Activated CD8-positive, alpha-beta memory T cell treated with anti-CD3 and anti-CD28 coated beads, Interleukin-2, amount 50 U/mL, for 4 hours (primary cell): ENCODE measurements around the gene NPDC1.

ENCODE experiments used
- DNase-seq: peaks from one replicate; pipeline ENCODE4 v3.0.0-alpha.2; 2020

NPDC1 gene

GRCh38 chr9:137046088-137046787, at the start of gene NPDC1:
Gene NPDC1 (minus strand): TSS chr9:137046177. CDS start chr9:137045989, 188 bp downstream.
- peak; percentile 82 for DNase-seq

GRCh38 chr9:137089232-137089947, 43.4 kb upstream of the NPDC1 start:
- no peak for DNase-seq

- DNase-seq = no peak
These were observed 42.1 kb upstream of the NPDC1 start for GRCh38 chr9:137088121-137088520.

- no peak for DNase-seq
These were observed 41.5 kb upstream of the NPDC1 start for GRCh38 chr9:137087409-137087925.

- DNase-seq = peak; percentile 100
These were observed 40.8 kb upstream of the NPDC1 start, which contains the start of gene MAN1B1 for GRCh38 chr9:137086531-137087408. Gene MAN1B1 (plus strand): TSS chr9:137086985. CDS start chr9:137087000, 15 bp downstream.

- peak; percentile 33 for DNase-seq
These were observed 40.0 kb upstream of the NPDC1 start for GRCh38 chr9:137085920-137086530.

- DNase-seq = no peak
These were observed 38.5 kb upstream of the NPDC1 start for GRCh38 chr9:137084526-137084925.

- no peak for DNase-seq
These were observed 37.5 kb upstream of the NPDC1 start for GRCh38 chr9:137083394-137084004.

- no peak for DNase-seq
These were observed 36.9 kb upstream of the NPDC1 start for GRCh38 chr9:137082925-137083290.

- no peak for DNase-seq
These were observed 36.4 kb upstream of the NPDC1 start for GRCh38 chr9:137082222-137082924.

GRCh38 chr9:137080260-137081122, 34.5 kb upstream of the NPDC1 start:
- no peak for DNase-seq

GRCh38 chr9:137079401-137079787, 33.4 kb upstream of the NPDC1 start:
- no peak for DNase-seq

GRCh38 chr9:137078701-137079400, 32.9 kb upstream of the NPDC1 start:
- no peak for DNase-seq

GRCh38 chr9:137077758-137078693, 32.0 kb upstream of the NPDC1 start:
- DNase-seq = peak; percentile 43

- peak; percentile 39 for DNase-seq
These were observed 31.2 kb upstream of the NPDC1 start, which contains the start of gene UAP1L1 for GRCh38 chr9:137077010-137077747. Gene UAP1L1 (plus strand): TSS chr9:137077517. CDS start chr9:137077533, 16 bp downstream.

- no peak for DNase-seq
These were observed 30.6 kb upstream of the NPDC1 start for GRCh38 chr9:137076636-137077009.

GRCh38 chr9:137075275-137075775, 29.3 kb upstream of the NPDC1 start:
- DNase-seq = no peak
